GM18858 (cell line): ENCODE measurements around the gene ZSWIM5.
"Not testable (repeated sequence)": the region's sequence is repeated elsewhere in the genome, so short reads cannot be mapped to it uniquely, and the experiment has no call there.

Source experiments
- ATAC-seq: cut with Tn5 transposase; IDR thresholded peaks from one replicate; pipeline ENCODE4 v1.9.1; 2021; ENCODE audit not compliant: unreplicated experiment

The ZSWIM5 gene

GRCh38 chr1:45148209-45148825 lies 58.1 kb downstream of the ZSWIM5 start:
- no peak for ATAC-seq

GRCh38 chr1:45146833-45147232 lies 59.6 kb downstream of the ZSWIM5 start:
- no peak for ATAC-seq

GRCh38 chr1:45141247-45142003 lies 65.0 kb downstream of the ZSWIM5 start:
- ATAC-seq = no peak

- ATAC-seq = no peak
Observed at GRCh38 chr1:45136984-45137383, 69.4 kb downstream of the ZSWIM5 start.

GRCh38 chr1:45135316-45135715 lies 71.1 kb downstream of the ZSWIM5 start:
- ATAC-seq = no peak

GRCh38 chr1:45134461-45134873 lies 71.9 kb downstream of the ZSWIM5 start:
- ATAC-seq = no peak

- not testable (repeated sequence) for ATAC-seq
Observed at GRCh38 chr1:45132719-45133118, 73.7 kb downstream of the ZSWIM5 start.

- ATAC-seq = no peak
Observed at GRCh38 chr1:45123358-45123757, 83.0 kb downstream of the ZSWIM5 start.

- ATAC-seq = no peak
Observed at GRCh38 chr1:45122724-45123123, 83.7 kb downstream of the ZSWIM5 start.

- no peak for ATAC-seq
Observed at GRCh38 chr1:45117766-45118165, 88.6 kb downstream of the ZSWIM5 start.

GRCh38 chr1:45116820-45117219 lies 89.6 kb downstream of the ZSWIM5 start:
- ATAC-seq = no peak

- ATAC-seq = no peak
Observed at GRCh38 chr1:45116340-45116739, 90.1 kb downstream of the ZSWIM5 start.

GRCh38 chr1:45115198-45115597 lies 91.2 kb downstream of the ZSWIM5 start:
- not testable (repeated sequence) for ATAC-seq

- ATAC-seq = no peak
Observed at GRCh38 chr1:45112661-45113060, 93.7 kb downstream of the ZSWIM5 start.

GRCh38 chr1:45111239-45111638 lies 95.2 kb downstream of the ZSWIM5 start:
- no peak for ATAC-seq

GRCh38 chr1:45107782-45108181 lies 98.6 kb downstream of the ZSWIM5 start:
- no peak for ATAC-seq

GRCh38 chr1:45106864-45107263 lies 99.5 kb downstream of the ZSWIM5 start:
- not testable (repeated sequence) for ATAC-seq

- not testable (repeated sequence) for ATAC-seq
Observed at GRCh38 chr1:45106156-45106545, 100.3 kb downstream of the ZSWIM5 start.

- not testable (repeated sequence) for ATAC-seq
Observed at GRCh38 chr1:45105486-45106155, 100.8 kb downstream of the ZSWIM5 start.

GRCh38 chr1:45103534-45103933 lies 102.9 kb downstream of the ZSWIM5 start:
- no peak for ATAC-seq

- no peak for ATAC-seq
Observed at GRCh38 chr1:45101947-45102346, 104.5 kb downstream of the ZSWIM5 start.

GRCh38 chr1:45101528-45101927 lies 104.9 kb downstream of the ZSWIM5 start:
- ATAC-seq = not testable (repeated sequence)
